Smooth muscle cell (in vitro differentiated cells): ENCODE data around the gene BAHD1. TPM values are rescaled to one million over a fixed set of nuclear protein-coding genes. Genes with fewer than 3 reads are reported as not detected.

Experiments
- DNase-seq: peaks from one replicate; lab custom pipeline; 2025; ENCODE audit not compliant: unreplicated experiment; lab: John Stamatoyannopoulos, UW
- H2AFZ ChIP-seq: fragments of 200-600 bp; sonication (generic); 2 replicates; pipeline ENCODE4 v1.6.0; 2016; ENCODE audit warnings: antibody characterized with exemption, low read depth, mild to moderate bottlenecking
- H3F3A ChIP-seq: fragments of 200-600 bp; sonication (generic); 2 replicates; pipeline ENCODE4 v1.6.0; 2017; ENCODE audit warnings: antibody characterized with exemption, low read depth
- H3K27ac ChIP-seq: fragments of 200-600 bp; sonication (generic); 2 replicates; pipeline ENCODE4 v1.5.1; 2016; ENCODE audit warnings: low read depth, mild to moderate bottlenecking
- H3K27me3 ChIP-seq: fragments of 200-600 bp; sonication (generic); 2 replicates; pipeline ENCODE4 v1.6.1; 2016; ENCODE audit warnings: low read depth, mild to moderate bottlenecking
- H3K36me3 ChIP-seq: fragments of 200-600 bp; sonication (generic); 2 replicates; pipeline ENCODE4 v1.5.1; 2016; ENCODE audit warnings: low read depth
- H3K4me1 ChIP-seq: fragments of 200-600 bp; sonication (generic); 2 replicates; pipeline ENCODE4 v1.5.1; 2016; ENCODE audit warnings: low read depth
- H3K4me2 ChIP-seq: fragments of 200-600 bp; sonication (generic); 2 replicates; pipeline ENCODE4 v1.6.0; 2016; ENCODE audit warnings: mild to moderate bottlenecking
- H3K4me3 ChIP-seq: fragments of 200-600 bp; sonication (generic); 2 replicates; pipeline ENCODE4 v1.5.1; 2016; ENCODE audit warnings: mild to moderate bottlenecking
- H3K79me2 ChIP-seq: fragments of 200-600 bp; sonication (generic); 2 replicates; pipeline ENCODE4 v1.6.0; 2016; ENCODE audit warnings: low read depth, mild to moderate bottlenecking
- H3K9ac ChIP-seq: fragments of 200-600 bp; sonication (generic); 2 replicates; pipeline ENCODE4 v1.6.0; 2016; ENCODE audit warnings: low read depth
- H3K9me3 ChIP-seq: fragments of 200-600 bp; sonication (generic); replicated peaks from 2 replicates; pipeline ENCODE4 v1.5.1; 2016; ENCODE audit warnings: low read depth
- H4K20me1 ChIP-seq: fragments of 200-600 bp; sonication (generic); 2 replicates; pipeline ENCODE4 v1.6.0; 2016; ENCODE audit warnings: low read depth
- CTCF ChIP-seq: fragments of 200-600 bp; sonication (generic); IDR thresholded peaks from 2 replicates; pipeline ENCODE4 v1.5.1; 2017; ENCODE audit warnings: borderline replicate concordance, mild to moderate bottlenecking, antibody characterized with exemption; ENCODE audit not compliant: insufficient read depth, poor library complexity, severe bottlenecking
- WGBS: methylation state at CpG from one replicate; pipeline ENCODE4 v1.1.7; 2016; ENCODE audit warnings: low lambda C conversion rate; 5-methylcytosine and 5-hydroxymethylcytosine counted together
- polyA plus RNA-seq: library from polyadenylated mRNA; unstranded; fragments of >200 nt; fragmentation: Nextera tagmentation; extraction: Ambion mirVana; gene quantifications from 2 replicates; pipeline ENCODE4 v1.2.1, GENCODE V29; 2016
- total RNA-seq: library from RNA; depleted of rRNA; stranded (reverse); fragments of >200 nt; gene quantifications from 2 replicates; pipeline ENCODE4 v1.2.3, GENCODE V29; 2014

BAHD1 gene
- total and polyA plus RNA-seq, 2 experiments from 2014 or later: 8.4 to 11.1 TPM

- Histone ChIP-seq H3K27me3 (no peaks in the 10 kb centered on the region), H3K4me1 (peaks cover 16% of the 10 kb centered on the region), H4K20me1 (no peaks in the 10 kb centered on the region), H3K27ac (no peak overlapping the region), H3K4me3 (no peak overlapping the region), H3K79me2 (peaks cover 12% of the 10 kb centered on the region), H3K9ac (no peak overlapping the region), H2AFZ (no peak overlapping the region), H3K9me3 (no peaks in the 10 kb centered on the region), H3F3A (no peaks in the 10 kb centered on the region), H3K4me2 (no peak overlapping the region), H3K36me3 (no peaks in the 10 kb centered on the region)
- DNase-seq: no peak
- no peak for TF ChIP-seq CTCF
- WGBS: 95% methylated on average over 8 of the region's 8 CpGs
These were observed 33.3 kb upstream of the BAHD1 start for GRCh38 chr15:40407330-40407990.

GRCh38 chr15:40409366-40409765 lies 31.4 kb upstream of the BAHD1 start:
- DNase-seq: no peak
- H3K4me1 ChIP-seq: peaks cover 16% of the 10 kb centered on the region
- peaks cover 12% of the 10 kb centered on the region for H3K79me2 ChIP-seq
- H4K20me1 ChIP-seq: no peaks in the 10 kb centered on the region
- 96% methylated on average over 3 of the region's 3 CpGs for WGBS
- H3K27ac ChIP-seq: no peak overlapping the region
- H2AFZ ChIP-seq: no peak overlapping the region
- H3K9me3 ChIP-seq: no peaks in the 10 kb centered on the region
- peaks cover 4% of the 10 kb centered on the region for H3K36me3 ChIP-seq
- H3K4me2 ChIP-seq: no peak overlapping the region
- no peak for TF ChIP-seq CTCF
- no peaks in the 10 kb centered on the region for H3F3A ChIP-seq
- H3K4me3 ChIP-seq: no peak overlapping the region
- no peak overlapping the region for H3K9ac ChIP-seq
- no peaks in the 10 kb centered on the region for H3K27me3 ChIP-seq

GRCh38 chr15:40410476-40410875 lies 30.3 kb upstream of the BAHD1 start:
- H3K27me3 ChIP-seq: no peaks in the 10 kb centered on the region
- no peak for DNase-seq
- no peak for TF ChIP-seq CTCF

GRCh38 chr15:40412095-40412759 lies 28.5 kb upstream of the BAHD1 start:
- no peaks in the 10 kb centered on the region for H3K79me2 ChIP-seq
- no peak overlapping the region for H3K9ac ChIP-seq
- no peaks in the 10 kb centered on the region for H3K27me3 ChIP-seq
- peaks cover 4% of the 10 kb centered on the region for H3K36me3 ChIP-seq
- no peaks in the 10 kb centered on the region for H4K20me1 ChIP-seq
- 91% methylated on average over 7 of the region's 7 CpGs for WGBS
- no peak overlapping the region for H3K4me3 ChIP-seq
- peaks cover 3% of the 10 kb centered on the region for H3K4me1 ChIP-seq
- H3K27ac ChIP-seq: no peak overlapping the region
- H3K9me3 ChIP-seq: no peaks in the 10 kb centered on the region
- DNase-seq: no peak
- H3K4me2 ChIP-seq: no peak overlapping the region
- no peak overlapping the region for H2AFZ ChIP-seq
- no peak for TF ChIP-seq CTCF
- no peaks in the 10 kb centered on the region for H3F3A ChIP-seq

More at GRCh38 chr15:40410476-40410875, 30.3 kb upstream of the BAHD1 start:
- Histone ChIP-seq H3K27ac (no peak overlapping the region), H3K4me3 (no peak overlapping the region), H2AFZ (no peak overlapping the region), H3K79me2 (peaks cover 12% of the 10 kb centered on the region), H3K4me2 (no peak overlapping the region), H3K4me1 (peaks cover 13% of the 10 kb centered on the region), H3K36me3 (peaks cover 4% of the 10 kb centered on the region), H3K9me3 (no peaks in the 10 kb centered on the region), H3K9ac (no peak overlapping the region), H3F3A (no peaks in the 10 kb centered on the region), H4K20me1 (no peaks in the 10 kb centered on the region)
- WGBS: 97% methylated on average over 11 of the region's 11 CpGs
